Activated CD8-positive, alpha-beta memory T cell treated with anti-CD3 and anti-CD28 coated beads for 1 hour (primary cell): ENCODE results near the gene VSTM2L.

Source experiments
- DNase-seq, 2 donors: peaks; one replicate each; pipeline ENCODE4 v3.0.0-alpha.2; 2020; ENCODE audit warnings: low read depth in 1 of 2; ENCODE audit errors: extremely low read depth in 1 of 2

Gene VSTM2L

GRCh38 chr20:37878835-37879599, 23.9 kb upstream of the VSTM2L start:
- no peak for DNase-seq

- no peak for DNase-seq
Measured at GRCh38 chr20:37879843-37880242, 23.1 kb upstream of the VSTM2L start.

GRCh38 chr20:37880726-37881591, 22.0 kb upstream of the VSTM2L start:
- DNase-seq, result no peak

GRCh38 chr20:37881601-37882343, 21.2 kb upstream of the VSTM2L start:
- no peak for DNase-seq

GRCh38 chr20:37882961-37883712, 19.8 kb upstream of the VSTM2L start:
- no peak for DNase-seq

- DNase-seq, result no peak
Measured at GRCh38 chr20:37885042-37885441, 17.9 kb upstream of the VSTM2L start.

GRCh38 chr20:37885593-37886503, 17.1 kb upstream of the VSTM2L start:
- DNase-seq, result no peak

- no peak for DNase-seq
Measured at GRCh38 chr20:37886851-37887297, 16.1 kb upstream of the VSTM2L start.

- DNase-seq, result no peak
Measured at GRCh38 chr20:37888641-37889040, 14.3 kb upstream of the VSTM2L start.

GRCh38 chr20:37890108-37890507, 12.8 kb upstream of the VSTM2L start:
- no peak for DNase-seq

GRCh38 chr20:37890643-37891042, 12.3 kb upstream of the VSTM2L start:
- no peak for DNase-seq

GRCh38 chr20:37892001-37892400, 10.9 kb upstream of the VSTM2L start:
- DNase-seq, result no peak

- DNase-seq, result no peak
Measured at GRCh38 chr20:37893566-37894241, 9.2 kb upstream of the VSTM2L start.

GRCh38 chr20:37894454-37894853, 8.5 kb upstream of the VSTM2L start:
- DNase-seq, result no peak

- DNase-seq, result no peak
Measured at GRCh38 chr20:37895166-37895565, 7.8 kb upstream of the VSTM2L start.

GRCh38 chr20:37896932-37897548, 5.9 kb upstream of the VSTM2L start:
- DNase-seq, result no peak

GRCh38 chr20:37898233-37899104, 4.5 kb upstream of the VSTM2L start:
- no peak for DNase-seq
